ENCODE data around the gene SPATA21.

The SPATA21 gene

DNA sequence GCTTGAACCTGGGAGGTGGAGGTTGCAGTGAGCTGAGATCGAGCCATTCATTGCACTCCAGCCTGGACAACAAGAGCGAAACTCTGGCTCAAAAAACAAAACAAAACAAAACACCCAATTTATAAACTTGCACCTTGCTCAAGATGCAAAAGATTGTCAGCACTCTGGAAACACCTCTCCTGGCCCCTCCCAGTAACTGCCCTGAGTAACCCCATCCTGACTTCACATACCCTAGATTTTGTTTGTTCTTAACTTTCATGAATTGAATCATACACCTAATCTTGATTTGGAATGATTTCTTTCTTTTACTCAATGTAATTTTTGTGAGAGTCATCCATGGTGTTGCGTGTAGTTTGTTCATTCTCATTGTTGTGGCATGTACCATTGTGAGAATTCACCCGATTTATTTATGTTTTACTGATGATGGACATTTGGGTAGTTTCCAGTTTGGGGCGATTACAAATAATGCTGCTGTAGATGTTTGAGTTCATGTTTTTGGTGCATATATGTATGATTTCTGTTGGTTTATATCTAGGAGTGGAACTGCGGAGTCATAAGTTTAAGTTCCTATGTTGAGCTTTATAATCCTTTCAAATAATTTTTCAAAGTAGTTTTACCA, 13.7 kb upstream of the SPATA21 start:
- DNase-seq, result no peak

DNA sequence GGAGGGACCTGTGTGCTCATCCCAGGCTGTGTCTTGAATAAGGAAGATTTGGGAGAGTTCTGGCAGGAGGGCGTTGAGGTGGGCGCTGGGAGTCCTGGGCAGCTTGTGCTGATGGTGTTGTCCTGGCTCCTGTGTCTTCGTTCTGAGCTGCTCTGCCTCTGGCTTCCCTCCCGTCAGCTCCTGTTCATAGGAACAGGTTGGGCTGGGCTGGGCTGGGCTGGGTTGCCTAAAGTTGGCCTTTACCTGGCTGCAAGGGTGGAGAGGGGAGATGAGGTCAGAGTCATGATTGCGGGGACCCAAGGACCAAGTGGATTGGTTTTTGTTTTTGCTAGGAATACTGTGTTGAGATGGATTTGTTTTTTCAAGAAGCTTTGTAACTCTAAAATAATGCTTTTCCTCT, 12.4 kb upstream of the SPATA21 start:
- no peak for DNase-seq

DNA sequence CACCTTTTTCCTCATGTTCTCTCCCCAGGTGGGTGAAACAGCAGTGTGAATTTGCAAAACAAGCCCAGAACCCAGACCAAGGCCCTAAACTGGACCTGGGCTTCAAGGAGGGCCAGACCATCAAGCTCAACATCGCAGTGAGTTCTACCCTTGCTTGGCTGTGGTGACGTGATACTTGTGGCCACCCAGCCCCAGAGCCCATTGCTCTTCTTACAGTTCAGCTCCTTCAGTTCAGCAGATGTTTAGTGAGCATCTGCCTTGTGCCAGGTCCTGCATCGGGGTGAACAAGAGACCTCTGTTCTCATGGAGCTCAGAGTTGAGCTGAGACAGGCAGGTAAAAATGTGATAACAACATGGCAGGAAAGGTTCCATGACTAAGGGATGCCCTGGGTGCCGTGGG, 11.8 kb upstream of the SPATA21 start:
- no peak for DNase-seq

DNA sequence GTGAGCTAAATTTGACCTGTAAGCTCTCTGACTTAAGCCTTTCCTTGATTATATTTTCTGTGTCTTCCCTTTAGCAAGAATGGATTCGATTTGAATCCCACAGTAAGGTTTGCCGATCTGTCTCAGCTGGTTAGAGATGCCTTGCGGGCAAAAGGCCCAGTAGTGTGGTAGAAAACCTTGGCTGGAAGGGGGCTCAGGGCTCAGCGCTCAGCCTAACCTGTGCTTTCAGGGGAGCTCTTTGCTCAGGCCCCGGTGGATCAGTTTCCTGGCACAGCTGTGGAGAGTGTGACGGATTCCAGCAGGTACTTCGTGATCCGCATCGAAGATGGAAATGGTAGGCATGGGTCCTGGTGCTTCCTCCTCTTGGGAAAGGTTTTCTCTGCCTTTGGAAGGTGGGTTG, 10.4 kb upstream of the SPATA21 start:
- DNase-seq, result no peak

DNA sequence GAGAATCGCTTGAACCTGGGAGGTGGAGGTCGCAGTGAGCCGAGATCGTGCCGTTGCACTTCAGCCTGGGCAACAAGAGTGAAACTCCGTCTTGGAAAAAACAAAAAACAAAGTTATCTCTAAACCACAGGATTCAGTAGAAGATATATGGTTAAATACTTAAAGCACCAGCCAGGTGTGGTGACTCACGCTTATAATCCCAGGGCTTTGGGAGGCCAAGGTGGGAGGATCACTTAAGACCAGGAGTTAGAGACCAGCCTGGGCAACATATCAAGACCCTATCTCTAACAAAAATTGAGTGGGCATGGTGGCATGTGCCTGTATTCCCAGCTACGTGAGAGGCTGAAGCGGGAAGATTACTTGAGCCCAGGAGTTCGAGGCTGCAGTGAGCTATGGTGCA, 8.9 kb upstream of the SPATA21 start:
- no peak for DNase-seq

DNA sequence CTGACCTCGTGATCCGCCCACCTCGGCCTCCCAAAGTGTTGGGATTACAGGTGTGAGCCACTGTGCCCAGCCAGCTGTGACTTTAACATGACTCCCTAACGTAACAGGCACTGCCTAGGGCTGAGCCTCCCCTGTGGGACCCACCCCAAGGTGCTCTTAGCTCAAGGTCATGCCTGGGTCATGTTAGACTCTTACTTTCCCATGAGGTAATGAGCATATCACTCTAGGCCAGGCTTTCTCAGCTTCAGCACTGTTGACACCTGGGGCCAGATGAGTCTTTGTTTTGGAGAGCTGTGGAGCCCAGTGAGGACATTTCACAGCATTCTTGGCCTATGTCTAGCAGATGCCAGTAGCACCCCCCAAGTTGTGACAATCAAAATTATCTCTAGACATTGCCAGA, 7.8 kb upstream of the SPATA21 start:
- DNase-seq, result no peak

DNA sequence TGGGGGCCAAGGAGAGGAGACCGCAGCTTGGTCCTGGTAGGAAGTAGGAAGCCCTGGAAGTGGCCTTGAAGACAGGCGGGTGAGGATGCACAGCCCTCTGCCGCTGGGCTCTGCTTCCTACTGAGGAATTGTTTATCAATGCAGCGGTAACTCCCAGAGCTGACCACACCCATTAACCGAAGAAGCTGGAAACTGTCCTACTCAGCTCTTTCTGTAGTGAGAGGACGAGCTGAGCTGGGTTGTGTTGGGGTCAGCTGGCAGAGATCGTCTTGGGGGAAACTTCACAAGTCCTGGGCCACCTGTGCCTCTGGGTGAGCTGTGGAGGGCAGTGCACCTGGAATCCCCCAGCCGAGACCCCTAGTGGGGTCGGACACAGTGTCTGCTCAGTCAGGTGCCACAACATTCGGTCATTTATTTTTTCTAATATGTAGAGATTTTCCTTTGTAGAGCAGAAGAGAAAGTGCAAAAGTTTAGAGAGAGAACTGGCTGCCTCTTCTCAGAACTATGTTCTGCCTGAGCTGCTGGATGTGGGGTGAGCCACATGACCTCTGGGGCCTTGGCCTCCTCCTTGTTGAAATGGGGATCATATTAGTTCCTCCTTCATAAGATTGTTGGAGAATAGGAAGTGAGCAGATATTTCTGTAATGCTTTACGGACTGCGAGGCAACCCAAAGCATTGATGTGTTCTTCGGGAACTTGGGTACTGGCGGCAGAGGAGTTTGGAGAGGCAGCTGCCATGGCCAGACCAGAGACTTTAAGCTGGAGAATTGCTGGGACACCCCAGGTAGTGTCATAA, 6.9 kb upstream of the SPATA21 start:
- no peak for DNase-seq

DNA sequence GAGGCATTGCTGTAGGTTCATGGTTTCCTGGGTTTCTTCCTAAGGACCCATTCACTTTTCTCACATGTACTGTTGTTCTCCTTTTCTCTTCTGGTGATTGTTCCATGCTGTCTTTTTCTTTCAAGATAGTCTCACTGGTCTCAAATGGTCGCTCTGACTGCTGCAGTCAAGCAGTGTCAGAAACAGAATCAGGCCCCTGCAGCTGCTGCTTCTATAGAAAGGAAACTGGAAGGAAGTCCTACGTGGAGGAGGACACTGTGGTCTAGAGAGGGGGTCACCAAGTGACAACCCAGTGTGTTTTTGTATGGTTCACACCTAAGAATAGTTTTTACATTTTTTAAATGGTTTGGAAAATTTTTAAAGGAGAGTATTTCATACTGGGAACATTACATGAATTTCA, 5.7 kb upstream of the SPATA21 start:
- DNase-seq, result no peak

DNA sequence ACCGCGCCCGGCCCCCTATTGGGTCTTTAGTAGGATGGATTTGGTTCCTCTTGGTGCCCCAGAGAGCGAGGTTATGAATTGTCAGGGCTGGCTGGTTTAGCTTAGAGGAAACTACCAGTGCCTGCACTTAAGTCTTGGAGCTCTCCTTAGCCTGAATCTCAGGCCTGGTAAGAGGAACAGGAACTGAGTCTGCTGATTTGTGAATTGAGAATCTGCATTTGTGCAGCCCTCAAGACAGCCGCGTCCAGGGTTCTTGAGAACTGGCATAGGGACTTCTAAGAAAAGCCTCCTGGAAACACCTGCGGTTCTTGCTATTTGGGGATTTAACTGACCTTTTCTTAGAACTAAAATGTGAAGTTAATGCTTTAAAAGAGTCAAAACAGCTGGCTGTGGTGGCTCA, 5.0 kb upstream of the SPATA21 start:
- no peak for DNase-seq

DNA sequence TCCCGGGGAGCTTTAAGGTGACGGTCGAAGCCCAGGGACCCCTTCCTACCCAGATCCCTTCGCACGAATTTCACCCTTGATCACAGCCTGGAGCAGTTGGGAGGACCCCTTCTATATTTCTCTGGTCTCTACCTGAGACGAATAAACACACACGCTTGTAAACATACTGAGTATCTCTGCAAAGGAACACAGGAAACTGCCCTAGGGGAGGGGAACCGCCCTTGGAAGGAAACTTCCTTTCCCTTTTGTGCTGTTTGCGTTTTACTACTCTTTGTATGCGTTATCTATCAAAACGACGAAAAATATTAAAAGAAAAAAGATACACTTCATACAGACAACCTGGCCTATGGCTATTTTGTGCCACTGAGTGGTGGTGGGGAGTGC, 4.0 kb upstream of the SPATA21 start:
- no peak for DNase-seq

DNA sequence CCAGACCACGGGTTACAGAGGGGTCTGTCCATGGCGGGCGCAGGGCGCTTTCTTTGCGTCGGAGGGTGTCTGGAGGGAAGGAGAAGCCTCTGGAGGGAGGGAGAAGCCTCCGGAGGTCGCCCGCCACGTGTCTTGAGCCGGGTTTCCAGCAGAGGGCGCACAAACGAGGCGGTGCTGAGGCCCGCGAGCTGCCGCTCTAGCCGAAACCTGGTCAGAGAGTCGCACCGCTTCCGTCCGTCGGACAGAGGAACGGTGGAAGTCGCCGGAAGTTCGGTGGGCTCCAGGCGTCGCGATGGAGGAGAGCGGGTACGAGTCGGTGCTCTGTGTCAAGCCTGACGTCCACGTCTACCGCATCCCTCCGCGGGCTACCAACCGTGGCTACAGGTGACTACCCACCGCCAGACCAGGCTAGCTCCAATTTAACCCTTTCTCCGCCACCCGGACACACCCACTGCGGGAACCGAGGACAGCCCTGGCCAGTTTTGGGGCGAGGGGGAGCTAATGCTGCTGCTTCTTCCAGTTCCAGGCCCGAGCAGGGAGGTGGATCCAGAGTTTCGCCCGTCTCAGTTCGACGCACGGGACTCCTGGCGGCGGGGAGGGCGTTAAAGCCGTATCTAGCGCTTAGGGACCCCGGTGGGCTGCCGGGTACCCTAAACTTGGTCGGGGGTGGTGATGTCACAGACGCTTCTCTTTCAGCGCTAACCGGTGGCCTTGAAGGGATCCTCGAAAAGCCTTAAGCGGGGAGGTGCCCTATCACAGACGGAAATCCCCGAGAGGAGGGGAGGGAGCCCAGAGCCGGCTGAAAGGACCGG, 3.5 kb upstream of the SPATA21 start, which contains the start of gene NECAP2:
Gene NECAP2 (plus strand): TSS at position 255 of the 812 bp plus-strand sequence. CDS start 38 bp downstream, at position 293.
- peak; percentile 86 for DNase-seq

DNA sequence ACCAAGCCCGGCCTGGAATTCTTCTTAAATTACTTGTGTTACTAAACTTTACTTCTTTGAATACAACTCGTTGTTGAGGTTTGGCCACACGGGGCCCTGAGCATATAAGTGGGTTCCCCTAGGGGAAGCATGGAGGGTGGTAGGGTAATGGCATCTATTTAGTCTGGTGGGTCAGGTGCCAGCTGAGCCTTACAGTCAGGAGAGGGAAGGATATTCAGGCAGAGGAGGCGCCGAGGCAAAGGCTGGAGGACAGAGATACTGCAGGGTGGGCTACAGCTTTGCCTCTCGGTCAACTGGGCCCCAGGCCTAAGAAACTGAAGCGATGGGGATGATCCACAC, 2.9 kb upstream of the SPATA21 start:
- DNase-seq, result no peak

DNA sequence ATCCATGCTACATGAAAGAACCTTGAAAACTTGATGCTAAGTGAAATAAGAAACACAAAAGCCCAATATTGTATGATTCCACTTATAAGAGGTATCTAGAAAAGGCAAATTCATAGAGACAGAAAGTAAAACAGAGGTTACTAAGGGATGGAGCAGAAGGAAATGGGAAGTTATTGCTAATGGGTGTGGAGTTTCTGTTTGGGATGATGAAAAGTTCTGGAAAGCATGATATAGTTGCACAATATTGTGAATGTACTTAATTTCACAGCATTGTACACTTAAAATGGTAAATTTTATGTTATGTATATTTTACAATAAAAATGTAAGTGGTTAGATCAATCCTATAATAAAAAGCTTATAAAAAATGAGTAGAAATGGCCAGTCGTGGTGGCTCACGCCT, 1.7 kb upstream of the SPATA21 start:
- DNase-seq, result no peak

DNA sequence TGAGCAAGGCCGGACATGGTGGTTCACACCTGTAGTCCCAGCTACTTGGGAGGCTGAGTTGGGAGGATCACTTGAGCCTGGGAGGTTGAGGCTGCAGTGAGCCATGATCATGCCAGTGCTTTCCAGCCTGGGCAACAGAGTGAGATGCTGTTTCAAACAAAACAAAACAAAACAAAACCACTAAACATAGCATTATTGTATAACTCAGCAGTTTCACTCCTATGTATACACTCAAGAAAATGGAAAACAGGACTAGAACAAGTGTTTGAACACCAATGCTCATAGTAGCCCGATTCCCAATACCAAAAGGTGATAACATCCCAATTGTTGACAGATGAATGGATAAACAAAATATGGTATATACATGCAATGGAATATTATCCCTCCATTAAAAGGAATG, 1.3 kb upstream of the SPATA21 start:
- no peak for DNase-seq

DNA sequence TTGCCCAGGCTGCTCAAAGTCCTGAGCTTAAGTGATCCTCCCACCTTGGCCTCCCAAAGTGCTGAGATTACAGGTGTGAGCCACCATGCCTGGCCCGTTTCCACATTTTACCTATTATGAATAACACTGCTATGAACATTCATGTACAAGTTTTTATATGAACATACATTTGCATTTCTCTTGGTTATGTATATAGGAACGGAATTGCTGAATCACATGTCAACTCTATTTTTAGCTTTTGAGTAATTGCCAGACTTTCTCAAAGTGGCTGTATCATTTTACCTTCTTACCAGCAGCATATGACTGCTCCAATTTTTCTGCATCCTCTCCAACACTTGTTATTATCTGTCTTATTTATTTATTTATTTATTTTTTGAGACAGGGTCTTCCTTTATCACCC, 2.7 kb downstream of the SPATA21 start:
- DNase-seq, result no peak

DNA sequence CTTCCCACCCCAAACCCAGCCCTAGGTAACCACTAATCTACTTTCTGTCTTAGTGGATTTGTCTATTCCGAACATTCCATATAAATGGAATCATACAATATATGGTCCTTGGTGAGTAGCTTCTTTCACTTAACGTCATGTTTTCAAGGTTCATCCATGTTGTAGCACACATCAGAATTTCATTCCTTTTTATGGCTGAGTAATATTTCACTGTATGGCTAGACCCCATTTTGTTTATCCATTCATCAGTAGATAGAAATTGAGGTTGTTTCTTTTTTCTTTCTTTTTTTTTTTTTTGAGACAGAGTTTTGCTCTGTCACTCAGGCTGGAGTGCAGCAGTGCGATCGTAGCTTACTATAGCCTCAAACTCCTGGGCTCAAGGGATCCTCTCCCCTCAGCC, 3.2 kb downstream of the SPATA21 start:
- DNase-seq, result no peak

DNA sequence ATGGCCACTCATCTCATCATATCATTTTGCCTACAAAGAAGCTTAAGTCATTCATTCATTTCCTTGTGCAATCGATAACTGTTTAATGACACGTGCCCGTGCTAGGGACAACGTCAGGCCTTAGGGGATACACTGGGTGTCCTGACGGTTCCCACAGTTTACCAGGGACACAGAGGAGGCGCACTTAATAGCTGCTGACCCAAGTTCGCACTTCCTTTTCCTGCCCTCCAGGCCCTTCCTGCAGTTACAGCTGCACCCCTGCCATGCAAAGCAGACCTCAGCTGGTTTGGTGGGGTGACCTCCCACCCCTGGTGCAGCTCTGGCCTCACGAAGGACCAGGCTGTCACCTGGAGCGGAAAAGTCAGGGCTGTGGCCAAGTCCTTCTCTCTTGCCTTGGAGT, 4.2 kb downstream of the SPATA21 start:
- DNase-seq, result no peak

DNA sequence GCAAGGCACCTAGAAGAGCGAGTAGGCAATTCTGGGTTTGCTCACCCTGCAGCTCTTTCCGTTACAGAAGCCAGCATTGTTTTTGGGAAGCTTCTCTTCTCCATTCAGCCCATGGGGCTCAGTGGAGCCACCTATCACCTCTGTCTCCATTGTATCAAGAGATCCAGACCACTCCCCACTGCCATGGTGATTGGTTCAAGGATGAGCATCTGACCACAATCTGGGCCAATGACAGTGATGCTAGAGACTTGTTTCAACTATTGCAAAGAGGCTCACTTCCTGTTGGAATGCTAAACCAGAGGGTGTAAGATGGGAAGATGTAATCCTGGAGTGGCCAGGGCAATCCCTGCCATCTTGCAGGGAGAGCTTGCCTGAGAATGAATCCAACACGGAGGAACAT, 6.6 kb downstream of the SPATA21 start:
- no peak for DNase-seq

DNA sequence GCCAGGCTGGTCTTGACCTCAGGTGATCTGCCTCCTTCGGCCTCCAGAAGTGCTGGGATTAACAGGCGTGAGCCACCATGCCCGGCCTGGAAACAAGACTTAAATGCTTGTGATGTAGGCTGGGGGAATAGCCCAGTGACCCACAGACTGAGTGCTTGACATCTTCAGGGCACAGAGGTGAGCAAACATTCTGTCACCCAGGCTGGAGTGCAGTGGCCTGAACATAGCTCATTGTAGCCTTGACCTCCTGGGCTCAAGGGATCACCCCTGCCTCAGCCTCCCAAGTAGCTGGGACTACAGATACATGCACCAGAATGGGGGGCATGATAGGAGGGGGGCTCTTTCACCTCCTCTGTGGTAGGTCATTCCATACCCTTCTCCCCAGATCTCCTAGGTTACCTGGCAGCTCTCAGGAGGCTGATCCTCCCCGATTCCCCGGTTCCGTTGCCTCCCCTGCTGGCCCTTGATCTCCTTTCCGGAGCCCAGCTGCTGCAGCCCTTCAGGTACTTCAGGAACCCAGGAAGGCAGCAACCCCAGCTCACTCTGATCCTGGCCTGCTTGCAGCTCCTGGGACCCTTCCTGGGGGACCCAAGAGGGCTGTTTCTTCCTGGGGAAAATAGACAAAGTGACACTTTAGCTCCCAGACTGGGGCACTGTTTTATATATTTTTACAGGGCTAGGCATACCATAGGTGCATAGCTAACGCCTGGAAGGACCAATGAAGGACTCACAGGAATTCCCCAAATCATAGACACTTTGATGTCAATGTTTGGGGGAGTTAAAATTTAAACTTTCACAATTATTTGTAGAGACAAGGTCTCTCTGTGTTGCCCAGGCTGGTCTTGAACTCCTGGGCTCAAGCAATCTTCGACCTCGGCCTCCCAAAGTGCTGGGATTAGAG, 11.8 kb downstream of the SPATA21 start:
- no peak for DNase-seq

DNA sequence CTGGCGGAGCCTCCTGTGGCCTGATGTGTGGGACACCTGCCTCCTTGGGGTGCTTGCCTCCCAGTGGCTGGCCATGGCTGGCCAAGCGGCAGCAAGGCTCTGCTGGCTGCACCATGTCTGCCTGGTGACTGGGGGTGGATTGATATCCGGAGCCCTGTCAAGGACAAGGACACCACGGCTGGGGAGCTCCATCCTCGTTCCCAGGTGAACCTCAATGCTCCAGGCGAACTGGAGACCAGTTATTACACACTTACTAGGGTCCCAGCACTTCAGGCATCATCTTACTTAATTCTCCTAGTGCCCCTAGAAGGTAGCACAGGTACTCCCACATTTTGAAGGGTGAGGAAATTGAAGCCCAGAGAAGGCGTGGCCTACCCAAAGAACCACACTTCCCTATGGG, 15.2 kb downstream of the SPATA21 start:
- no peak for DNase-seq

DNA sequence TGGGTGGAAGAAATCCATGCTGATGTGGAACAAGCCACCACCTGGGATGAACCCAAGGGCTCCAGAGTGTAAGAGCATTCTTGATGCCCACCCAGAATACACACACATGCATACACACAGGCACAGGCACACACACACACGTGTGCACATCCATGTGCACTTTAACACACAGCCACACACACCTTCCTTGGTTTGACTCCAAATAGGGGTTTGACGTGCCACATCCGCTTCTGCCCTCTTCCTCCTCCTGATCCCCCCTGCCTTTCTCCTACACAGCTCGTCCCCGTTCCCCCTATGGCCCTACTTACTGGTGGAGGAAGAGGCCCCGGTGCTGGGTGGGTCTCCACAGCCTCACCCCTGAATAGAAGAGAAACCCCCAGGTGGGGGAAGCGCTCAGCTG, 16.0 kb downstream of the SPATA21 start:
- no peak for DNase-seq

DNA sequence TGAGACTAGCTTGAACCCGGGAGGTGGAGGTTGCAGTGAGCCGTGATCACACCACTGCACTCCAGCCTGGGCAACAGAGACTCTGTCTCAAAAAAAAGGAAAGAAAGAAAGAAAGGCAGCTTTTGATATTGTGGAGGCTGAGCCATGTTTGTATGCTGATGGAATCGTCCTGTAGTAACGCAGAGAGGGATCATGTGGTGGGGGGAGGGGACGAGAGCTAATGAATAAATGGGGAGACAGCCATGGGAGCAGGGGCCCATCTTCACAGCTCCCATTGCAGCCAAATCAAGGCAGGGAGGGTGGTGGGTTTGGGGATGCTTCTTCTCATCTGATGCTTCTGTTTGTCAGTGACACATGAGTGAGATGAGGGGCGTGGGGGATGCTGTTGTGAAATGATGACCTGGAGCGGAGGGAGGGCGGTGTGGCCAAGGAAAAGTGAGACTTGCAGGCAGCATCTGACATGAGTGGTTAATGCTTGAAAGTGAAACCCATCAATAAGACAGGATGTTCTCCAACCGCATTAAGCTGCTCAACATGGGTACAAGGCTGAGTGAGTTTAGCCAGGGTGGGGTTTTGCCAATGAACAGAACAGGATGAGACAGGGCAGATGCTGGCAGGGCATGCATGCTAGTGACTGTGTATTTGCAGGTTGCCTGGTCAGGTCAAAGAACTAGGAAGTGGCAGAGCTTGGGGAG, 16.7 kb downstream of the SPATA21 start:
- DNase-seq, result no peak

Data from DMS79 (cell line).